HG02884 (cell line): ENCODE results near the gene KLHL29.
"Not testable (repeated sequence)": the region's sequence is repeated elsewhere in the genome, so short reads cannot be mapped to it uniquely, and the experiment has no call there.

Source experiments
- ATAC-seq: cut with Tn5 transposase; IDR thresholded peaks from one replicate; pipeline ENCODE4 v1.9.1; 2021; ENCODE audit warnings: mild to moderate bottlenecking, moderate library complexity; ENCODE audit not compliant: unreplicated experiment

Gene KLHL29

DNA sequence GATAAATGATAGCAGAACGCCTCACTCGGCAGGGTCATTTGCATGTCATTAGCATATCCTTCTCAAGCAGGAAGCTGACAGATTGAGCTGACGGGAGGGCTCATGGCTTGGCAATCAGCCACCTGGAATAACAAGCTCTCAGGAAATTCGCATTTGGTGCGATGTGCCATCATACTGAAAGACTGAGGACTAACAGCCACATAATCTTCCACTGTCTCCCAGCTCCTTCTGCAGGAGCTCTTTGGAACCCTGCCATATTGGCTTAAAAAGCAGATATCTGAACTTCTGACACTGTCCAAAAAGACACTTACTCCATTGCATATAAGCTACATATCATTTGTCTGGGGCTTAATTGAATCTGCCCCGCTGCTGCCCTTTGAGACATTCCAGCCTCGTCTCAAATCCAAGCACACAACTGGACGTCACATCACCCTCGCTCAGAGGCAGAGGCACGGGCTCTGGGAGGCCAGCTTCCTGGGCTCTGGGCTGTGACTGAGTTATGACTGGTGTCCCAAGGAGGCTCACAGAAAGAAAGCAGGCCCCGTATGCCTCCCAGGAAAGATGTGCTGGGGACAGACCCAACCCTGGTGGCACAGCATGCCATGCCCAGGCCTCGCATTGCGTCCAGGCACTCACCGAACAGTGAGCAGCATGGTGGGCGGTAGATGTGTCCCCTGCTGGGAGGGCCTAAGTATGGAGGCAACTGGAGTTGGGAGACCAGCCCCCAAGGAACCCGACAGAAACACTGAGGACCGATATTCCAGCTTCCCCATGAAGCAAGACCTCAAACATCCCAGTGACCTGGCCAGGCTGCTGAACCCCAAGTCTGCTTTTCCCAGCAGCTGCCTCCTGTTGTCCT, 314.0 kb downstream of the KLHL29 start:
- no peak for ATAC-seq

DNA sequence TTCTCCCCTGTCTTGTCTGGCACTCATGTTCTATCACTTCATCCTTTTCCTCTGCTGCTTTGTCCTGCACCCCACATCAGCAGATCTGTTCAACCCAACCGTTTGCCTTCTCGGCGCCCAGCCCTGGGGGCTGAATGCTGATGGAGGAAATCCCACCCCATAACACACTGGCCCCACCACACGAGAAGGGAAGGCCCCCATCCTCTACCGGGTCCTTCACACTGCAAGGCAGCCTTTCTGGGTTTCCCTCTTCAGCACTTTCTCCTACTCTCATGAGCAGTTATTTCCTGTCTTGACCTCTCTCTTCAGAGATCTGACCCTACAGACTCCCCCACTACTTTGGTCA, 314.6 kb downstream of the KLHL29 start:
- ATAC-seq = no peak

DNA sequence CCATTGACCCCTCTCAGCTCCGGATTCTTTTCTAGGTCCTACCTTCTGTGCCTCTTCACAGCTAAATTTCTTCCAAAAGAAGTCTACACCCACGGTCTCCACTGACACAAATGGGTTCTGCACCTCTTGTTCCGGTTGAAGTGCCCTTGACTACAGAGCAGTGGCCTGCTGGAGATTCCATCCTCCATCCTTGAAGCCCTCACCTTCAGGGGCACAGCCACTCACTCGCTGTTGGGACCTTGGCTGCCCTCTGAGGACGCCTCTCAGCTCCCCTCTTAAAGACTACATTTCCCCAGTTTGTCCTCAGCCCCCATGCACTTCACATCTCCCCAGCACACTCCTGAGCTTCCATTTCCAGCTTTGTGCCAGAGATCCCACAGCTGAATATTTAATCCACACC, 315.6 kb downstream of the KLHL29 start:
- no peak for ATAC-seq

DNA sequence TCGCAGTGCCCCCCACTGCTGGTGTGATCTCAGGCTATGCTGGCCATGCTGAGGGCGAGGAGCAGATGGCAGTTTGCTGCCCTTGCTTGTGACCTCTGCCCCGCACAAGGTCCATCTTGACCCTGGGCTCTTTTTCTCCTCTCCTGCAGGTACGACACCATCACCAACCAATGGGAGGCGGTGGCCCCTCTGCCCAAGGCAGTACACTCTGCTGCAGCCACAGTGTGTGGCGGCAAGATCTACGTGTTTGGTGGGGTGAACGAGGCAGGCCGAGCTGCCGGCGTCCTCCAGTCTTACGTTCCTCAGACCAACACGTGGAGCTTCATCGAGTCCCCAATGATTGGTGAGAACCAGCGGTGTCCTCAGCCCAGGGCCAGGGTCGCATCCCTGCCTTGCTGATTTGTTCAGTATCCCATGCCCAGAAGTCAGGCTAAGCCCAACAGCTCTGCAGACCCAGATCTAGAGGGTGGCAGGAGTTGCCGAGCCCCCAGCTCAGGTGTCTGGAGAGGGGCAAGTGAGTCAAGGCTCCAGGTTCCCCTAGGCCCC, 318.1 kb downstream of the KLHL29 start:
- no peak for ATAC-seq

DNA sequence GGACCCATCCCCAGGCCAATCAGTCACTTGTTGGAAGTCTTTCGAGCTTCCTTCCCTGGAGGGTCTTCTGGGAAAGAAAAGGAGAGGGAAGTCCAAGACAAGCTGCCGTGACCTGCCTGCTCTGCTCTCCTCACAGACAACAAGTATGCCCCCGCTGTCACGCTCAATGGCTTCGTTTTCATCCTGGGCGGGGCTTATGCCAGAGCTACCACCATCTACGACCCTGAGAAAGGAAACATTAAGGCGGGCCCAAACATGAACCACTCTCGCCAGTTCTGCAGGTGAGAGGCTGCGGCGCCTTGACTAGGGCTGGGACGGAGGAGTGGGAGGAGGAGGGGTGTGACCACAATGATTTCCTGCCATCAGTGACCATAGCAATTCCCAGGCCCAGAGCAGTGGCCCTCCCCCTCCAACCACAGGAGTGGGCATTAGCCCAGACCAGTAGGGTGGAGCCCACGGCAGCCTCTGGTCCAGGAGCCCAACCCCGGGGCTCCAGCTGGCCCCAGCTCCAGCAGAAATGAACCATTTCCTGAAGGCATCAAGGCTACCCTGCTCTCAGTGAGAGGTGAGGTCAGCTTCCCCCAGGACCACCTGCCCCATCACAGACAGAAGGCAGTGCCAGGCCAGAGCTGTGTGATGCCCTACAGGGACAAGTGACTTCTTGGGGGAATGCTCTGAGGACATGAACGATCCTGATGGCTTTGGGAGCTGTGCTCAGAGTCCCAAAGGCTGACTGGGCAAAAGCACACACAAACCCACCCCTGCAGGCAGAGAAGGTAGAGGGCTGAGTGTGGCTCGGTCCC, 318.8 kb downstream of the KLHL29 start:
- no peak for ATAC-seq

DNA sequence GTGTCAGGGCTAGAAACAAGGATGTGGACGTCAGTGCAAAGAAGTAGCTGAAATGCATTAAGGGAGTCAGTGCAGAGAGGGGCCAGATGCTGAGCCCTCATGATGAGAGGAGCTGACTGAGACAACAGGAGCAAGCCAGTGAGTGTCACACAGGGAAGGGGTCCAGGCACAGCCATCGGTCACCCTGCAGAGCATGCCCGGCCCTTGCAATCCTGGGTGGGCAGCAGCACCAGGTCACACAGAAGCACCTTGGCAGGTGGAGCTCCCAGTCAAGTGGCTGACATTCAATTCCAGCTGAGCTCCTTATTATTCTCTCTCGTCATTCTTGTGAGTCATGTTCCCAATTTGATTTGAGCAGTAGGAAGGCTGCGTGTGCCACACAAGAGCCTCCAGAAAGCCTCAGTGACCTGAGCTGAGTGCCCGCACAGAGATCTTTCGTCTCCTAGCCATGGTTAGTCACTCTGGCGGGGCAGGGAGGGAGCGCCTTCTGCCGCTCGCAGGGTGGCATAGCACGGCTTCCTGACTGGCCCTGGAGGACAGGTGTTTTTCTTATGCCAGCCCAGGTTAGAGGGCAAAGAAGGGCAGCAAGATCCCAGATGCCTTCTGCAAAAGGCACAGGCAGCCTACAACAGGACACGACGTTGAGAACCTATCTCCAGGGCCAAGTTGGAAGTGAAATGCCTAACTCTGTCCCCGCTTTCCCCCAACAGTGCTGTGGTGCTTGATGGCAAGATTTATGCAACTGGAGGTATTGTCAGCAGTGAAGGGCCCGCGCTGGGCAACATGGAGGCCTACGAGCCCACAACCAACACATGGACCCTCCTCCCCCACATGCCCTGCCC, 321.0 kb downstream of the KLHL29 start:
- ATAC-seq = no peak

DNA sequence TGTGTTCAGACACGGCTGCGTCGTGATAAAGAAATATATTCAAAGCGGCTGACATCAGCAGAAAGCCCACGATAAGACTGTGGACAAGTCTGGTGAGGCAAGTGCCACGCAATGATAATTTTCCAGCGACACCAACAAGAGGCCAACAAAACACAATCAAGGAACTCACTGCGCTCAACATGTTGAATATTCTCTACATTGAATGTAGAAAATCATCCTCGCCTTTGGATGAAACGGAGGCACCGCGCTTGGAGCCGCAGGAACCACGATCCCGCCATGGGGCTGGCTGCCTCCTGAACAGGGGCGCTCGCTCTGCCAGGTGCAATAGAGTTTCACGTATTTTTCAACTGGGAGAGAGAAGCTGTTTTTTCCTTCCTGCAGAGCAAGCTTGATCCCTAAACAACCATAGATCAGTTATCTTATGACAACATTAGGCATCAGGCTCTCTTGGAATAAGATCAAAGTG, 321.7 kb downstream of the KLHL29 start:
- no peak for ATAC-seq

DNA sequence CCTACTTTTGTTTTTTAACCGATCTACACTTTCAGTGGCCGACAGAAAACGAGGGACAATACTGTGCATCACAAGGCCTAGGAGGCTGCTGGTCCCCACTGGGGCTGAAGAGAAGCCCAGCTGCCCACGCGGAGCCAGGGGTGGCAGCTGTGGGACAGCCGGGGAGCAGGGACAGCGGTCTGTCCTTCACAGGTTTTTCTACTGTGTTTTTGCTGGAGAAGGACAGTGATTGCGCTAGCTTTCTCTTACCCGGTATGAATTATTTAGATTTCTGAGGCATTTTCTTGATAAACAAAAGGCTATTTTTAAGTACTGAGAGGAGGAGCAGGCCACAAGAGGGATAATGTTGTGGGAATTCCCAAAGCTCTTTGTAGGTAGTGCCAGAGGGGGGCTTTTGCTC, 322.1 kb downstream of the KLHL29 start:
- ATAC-seq = no peak

DNA sequence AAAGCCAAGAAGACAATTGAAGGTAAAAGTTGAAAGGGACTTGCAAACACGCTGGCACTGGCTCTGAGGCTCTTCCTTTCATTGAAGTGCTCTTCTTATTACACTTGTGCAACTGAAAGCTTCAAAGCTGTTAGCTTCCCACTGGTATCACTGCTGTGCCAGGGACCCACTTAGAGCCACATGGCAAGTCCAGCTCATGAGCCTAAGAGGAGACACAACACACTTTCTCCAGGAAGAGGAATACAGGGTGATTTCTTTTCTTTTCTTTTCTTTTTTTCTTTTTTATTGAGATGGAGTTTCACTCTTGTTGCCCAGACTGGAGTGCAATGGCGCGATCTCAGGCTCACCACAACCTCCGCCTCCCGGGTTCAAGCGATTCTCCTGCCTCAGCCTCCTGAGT, 323.8 kb downstream of the KLHL29 start:
- ATAC-seq = no peak

DNA sequence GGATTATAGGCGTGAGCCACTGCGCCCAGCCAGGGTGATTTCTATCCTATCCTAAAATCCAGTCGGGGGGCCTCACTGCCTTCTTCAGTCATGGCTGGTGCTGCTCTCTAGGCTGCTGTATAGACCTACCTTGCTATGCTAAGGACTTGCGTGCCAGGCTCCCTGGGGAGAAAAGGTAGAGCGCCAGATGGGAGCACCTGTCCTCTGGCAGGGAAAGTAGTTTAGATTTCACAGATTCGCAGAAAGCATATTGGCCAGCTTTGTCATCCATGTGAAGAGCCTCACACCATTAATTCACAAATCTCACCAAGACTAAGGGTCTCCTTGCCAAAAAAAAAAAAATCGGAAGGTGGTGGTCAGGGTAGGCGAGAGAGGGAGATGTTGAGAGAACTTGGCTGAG, 324.3 kb downstream of the KLHL29 start:
- ATAC-seq = no peak

DNA sequence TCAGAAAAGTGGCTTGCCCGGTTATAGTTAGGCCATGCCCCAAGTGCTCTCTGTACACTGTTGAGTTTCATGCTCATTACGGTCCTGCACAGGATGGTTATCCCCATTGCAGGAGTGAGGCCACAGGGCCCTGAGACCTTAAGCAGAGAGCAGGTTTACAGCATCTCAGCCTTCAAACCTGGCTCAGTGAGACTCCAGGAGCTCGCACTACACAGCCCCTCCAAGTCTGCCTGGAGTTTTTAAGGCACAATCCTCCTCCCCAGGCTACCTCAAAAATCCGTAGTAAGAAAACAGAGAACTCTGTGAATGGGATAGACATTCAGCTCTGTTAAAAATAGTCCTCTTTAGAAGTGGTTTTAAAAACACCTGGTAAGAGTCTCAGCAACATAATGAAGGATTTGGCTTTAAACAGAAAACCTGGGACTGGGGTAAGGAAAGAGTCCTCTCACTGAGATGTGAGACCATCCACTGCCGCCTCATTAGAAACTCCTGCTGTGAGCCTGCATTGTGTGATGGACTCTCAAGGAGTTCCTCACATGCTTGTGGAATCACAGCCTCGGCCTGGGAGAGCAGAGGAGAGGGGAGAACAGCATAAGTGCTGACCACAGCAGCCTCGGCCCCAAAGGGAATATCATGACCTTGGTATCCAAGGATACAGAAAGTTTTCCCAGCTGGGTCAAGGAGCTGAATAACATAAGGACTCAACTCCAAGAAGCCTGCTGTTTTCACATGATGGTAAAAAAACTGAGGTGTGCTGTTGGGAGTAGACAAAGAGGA, 327.2 kb downstream of the KLHL29 start:
- no peak for ATAC-seq

DNA sequence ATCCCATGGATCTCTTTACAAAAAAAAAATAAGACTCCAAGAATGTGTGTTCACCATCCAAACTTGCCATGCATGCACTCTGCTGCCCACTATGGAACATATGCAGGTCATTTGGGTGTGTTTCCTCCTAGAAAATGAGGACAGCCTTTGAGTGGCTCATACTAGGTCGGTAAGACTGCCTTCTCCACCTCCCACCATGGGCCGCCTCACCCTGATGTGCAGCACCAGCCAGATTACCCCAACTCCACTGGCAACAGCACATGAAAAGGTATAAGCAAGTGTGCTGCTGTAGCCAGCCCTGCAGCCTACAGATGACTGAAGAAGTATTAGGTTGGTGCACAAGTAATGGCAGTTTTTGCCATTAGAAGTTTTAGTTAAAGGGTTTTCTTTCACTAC, 327.8 kb downstream of the KLHL29 start:
- no peak for ATAC-seq

DNA sequence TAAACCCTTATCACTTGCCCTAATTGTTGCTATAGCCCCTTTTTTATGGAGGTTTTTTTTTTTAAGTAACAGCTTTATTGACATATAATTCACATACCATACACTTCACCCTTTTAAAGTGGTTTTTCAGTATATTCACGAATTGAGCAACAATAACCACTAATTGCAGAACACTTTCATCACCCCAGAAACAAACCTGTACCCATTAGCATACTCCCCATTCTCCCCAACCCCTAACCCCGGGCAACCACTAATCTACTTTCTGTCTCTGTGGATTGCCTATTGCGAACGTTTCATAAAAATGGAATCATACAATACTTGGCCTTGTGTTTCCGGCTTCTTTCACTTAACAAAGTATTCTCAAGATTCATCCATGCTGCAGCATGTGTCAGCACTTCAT, 328.4 kb downstream of the KLHL29 start:
- no peak for ATAC-seq

DNA sequence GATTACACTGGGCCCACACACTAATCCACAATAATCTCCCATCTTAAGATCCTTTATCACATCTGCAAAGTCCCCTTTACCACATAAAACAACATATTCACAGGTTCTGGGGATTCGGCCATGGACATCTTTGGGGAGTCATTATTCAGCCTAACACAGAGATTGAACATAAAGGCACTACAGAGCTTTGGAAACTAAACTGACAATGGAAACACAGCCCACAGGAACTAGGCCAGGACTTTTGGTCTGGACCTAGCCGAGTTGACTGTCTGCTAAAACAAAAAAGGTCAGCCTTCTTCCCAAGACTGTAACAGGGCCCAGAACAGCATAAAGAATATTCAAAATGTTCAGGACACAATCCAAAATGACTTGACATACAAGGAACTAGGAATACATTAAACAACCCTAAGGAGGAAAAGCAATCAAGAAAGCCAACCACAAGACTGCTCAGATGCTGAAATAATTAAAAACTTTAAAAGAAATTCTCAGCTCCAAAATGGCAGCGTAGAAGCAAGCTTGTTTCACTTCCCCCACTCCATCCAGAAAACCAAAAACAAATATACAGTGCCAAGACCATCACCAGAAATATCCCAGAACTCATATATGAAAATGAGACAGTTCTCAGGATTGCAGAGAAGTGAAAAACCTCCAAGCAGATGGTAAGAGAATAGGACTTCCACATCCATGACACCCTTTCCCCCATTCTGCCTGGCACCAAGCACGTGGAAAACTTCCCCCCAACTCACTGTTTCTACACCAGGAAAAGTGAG, 334.1 kb downstream of the KLHL29 start:
- ATAC-seq = no peak

DNA sequence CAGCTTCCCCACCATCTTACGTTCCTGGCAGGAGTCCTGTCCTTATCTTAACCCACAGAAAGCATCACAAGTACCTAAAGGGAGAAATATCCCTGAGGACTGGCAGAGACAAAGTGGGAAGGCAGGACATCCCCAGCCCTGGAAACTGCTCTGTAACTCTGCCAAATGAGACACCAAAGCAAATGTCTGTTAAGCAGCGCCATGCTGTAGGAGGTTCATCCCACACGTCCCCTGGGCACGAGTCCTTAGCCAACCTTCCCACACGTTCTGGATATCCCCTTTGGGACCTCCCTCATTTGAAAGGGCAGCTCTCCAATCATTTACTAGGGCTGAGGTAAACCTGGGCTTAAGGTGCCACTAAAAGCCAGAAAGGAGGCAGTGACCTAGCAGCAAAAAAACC, 334.7 kb downstream of the KLHL29 start:
- no peak for ATAC-seq

DNA sequence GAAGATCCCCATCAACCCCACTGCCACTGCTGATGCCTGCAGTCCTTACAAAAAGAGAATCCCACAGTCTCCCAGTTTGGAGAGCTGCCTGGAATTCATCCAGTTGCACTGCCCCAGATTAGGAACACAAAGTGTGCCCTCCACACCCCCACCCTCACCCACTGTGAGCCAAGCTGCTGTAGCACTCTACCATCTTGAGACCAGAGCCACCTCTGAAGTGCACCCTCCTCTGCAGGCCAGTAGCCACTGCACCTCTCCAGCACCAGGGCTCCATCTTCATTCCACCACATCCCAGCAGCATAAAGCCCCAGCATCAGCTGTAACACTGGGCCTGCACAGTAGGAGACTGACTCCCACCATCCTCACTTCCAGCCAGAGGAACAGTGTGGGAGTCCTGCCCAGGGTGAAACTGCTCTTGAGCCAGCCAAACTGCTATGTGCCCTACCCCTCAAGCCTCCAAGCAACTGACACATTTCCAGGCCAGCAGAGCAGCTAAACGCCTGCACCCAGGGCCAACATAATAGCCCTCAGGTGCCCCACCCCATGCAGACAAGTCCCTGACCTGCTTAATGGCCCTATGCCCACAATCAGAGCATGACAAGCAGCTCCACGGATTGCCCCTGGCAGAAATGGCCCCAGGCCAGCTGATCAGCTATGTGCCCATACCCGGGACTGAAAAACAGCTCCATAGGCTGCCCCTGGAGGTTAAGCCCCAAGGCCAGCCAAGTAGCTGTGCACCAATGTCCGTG, 335.9 kb downstream of the KLHL29 start:
- ATAC-seq = no peak

DNA sequence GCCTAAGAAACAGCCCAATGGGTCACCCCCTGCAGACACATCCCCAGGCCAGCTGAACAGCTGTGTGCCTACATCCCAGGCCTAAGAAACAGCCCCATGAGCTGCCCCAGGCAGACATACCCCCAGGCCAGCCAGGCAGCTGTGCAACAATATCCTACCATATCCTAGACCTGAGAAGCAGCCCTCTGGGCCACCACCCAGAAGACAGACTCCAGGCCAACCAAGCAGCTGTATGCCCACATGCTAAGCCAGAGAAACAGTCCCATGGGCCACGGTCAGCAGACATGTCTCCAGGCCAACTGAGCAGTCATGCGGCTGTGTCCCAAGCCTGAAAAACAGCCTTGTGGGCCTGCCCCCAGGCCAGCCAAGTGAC, 336.5 kb downstream of the KLHL29 start:
- no peak for ATAC-seq

DNA sequence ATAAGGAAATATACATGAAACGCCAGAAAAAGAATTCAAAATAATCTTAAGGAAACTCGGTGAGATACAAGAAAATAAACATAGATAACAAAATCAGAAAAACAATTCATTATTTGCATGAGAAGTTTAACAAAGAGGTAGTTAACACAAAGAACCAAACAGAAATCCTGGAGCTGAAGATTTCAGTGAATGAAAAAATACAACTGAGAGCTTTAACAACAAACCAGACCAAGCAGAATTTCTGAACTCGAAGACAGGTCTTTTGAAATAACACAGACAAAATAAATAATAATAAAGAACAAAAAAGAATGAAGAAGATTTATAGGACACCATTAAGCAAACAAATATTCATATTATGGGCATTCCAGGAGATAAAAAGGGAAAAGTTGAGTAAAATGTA, 337.3 kb downstream of the KLHL29 start:
- ATAC-seq = no peak

DNA sequence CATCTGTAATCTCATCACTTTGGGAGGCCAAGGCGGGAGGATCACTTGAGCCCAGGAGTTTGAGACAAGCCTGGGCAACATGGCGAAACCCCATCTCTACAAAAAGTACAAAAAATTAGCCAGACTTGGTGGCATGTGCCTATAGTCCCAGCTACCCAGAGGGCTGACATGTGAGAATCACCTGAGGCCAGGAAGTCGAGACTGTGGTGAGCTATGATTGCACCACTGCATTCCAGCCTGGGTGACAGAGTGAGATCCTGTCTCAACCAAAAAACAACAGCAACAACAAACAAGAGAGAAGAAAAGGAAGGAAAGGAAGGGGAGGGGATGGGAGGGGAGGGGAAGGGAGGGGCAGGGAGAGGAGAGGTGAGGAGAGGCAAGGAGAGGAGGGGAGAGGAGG, 338.1 kb downstream of the KLHL29 start:
- not testable (repeated sequence) for ATAC-seq
